ENCODE results near the gene APOB.

The APOB gene

DNA sequence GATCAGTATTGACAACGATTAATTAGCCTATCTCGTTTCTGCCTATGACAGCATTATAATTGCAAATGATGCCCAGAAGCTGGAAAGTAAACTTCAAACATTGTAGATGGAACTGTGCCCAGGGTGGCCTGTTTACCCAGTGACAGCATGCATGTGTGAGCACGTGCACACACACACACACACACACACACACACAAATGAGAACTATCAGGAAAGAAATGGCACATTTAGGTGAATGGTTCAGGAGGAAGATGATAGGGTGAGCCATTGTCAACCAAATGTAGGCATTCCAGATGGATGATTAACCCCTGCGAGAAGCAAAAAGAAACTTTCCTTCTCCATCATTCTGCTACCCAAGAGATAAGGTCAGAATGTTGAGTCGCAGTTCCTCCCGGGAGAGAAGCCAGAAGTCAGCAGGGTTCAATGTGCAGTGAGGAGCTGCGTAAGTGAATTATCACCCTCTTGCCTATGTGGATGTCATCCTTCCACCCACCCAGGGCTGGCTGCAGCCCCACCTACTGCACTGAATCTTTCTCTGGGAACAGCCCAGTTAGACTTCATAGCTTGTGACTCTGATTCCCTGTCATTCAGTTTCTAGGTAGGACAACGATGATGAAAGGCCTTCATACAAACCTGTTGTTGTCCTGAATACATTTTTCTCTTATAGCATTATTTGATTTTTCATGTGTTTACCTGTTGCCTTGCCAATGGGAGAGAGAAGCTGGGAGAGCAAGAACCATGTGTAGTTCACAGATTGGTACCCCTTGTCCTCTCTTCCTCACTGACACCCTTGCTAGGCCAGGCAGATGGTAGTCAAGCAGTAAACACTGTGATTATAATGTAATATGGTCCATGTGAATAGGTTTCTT lies 3.5 kb upstream of the APOB start:
- FAIRE-seq: no peak

DNA sequence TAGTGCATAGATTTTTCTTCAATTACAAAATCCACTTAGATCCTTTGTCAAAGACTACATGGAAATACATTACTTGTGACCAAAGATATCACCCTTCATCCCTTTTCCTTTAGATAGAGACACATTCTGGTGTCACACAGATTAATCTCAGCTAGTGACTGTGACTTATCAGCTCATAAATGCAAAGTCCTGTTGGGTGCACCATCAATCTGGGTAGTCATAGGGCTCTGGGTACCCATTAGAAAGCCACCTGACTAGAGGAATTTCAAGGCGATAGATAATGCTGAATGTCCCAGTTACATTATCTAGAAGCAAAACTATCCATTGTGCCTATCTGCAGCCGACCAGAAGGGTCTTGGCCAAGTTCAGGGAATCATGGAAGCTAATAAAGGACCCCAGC lies 2.6 kb upstream of the APOB start:
- FAIRE-seq: no peak

DNA sequence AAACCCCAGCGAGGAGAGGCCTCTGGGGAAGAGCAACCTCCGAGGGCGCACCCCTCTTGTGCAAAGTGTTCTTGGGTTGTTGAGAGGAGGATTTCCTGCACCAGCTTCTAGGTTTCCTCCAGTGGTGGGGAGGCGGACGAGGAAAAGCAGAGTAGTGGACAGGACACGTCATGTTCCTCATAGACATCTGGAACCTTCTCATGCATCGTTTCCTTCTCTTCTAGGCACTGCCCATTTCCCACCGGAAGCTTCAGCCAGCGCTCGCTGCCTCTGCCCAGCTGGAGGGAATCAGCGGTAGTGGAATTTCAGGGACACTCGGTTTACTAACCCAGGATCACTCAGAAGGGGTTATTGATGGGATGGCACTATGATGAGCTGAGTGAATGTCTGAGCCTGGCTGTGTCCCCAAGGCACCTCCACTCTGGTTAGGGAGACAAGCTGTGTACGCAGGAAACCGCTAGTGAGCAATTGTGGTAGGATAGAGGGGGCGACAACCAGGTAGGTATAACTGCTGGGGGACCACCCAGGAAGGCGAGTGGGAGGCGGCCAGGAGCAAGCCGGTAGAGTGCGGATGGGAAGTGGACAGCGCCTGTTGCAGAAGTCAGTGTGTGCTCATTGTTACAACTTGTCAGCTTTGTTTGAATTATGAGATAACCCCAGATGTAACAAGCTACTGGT lies 960 bp upstream of the APOB start:
- FAIRE-seq: no peak

DNA sequence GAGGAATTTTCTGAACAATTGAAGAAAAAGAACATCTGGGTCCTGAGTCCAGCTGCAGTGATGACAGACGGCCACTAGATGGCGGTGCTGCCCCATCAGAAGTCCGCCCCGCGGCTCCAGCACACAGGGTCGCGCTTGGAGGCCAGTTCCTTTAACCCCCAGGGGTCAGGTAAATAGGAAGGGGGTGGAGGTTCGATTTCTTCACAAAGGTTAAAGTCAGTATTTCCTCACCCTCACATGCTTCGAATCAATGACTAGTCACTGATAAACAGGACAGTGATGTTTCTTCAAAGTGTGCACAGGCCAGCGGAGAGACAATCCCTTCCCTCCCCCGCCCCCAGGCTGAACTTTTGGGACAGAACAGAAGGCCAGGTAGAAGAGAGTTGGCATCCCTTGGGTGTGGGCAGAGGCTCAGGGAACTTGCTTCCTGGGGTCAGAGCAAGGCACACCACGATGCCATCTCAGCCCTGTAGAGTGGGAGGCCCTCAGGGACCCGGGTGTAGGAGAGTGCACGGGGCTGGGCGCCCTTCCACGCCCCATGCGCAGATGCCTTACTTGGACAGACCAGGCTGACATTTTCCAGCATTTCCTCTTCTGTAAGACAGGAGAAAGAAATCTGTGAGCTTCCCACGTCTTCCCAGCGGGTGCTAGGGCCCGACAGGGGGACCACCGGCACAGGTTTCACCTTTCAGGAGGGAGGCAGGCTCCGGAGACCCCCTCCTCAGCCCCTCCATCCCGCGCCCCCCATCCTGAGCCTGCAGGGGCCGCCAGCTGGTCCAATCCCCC lies 722 bp downstream of the APOB start:
- FAIRE-seq: no peak

GRCh38 chr2:21042708-21042957 lies 1.2 kb downstream of the APOB start:
- no peak for FAIRE-seq

DNA sequence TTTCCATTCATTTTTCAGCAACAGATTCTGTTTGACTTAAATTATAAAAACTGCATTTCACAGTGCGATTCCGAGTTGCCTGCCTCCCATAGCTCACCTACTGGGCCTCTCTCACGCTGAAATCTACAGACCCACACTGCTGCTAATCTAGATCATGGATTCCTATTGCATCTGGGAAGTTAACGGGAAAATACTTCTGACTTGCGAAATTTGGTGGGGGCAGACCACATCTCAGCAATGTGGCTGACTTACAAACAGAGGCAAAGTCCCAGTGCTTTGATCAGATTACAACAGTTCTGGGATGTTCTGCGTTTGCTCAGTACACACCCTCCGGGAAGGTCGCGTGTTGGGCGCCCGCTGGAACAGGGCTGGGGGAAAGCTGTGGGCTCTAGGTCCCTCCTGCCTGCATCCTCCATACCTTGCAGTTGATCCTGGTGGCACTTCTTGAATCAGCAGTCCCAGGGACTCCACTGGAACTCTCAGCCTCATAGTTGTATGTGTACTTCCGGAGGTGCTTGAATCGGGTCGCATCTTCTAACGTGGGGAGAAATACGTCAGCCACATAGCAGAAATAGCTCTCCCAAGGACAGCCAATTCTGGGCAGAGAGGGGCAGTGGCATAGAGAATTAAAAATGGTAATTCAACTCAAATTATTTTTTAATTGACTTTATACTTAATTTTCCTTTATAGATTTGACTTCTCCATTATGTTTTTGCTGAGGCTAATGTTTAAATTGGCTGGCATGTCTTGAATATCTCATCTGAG lies 1.7 kb downstream of the APOB start:
- no peak for FAIRE-seq

- no peak for FAIRE-seq
These were observed 2.4 kb downstream of the APOB start for GRCh38 chr2:21041462-21041861.

GRCh38 chr2:21040468-21041377 lies 3.1 kb downstream of the APOB start:
- no peak for FAIRE-seq

GRCh38 chr2:21039979-21040467 lies 3.9 kb downstream of the APOB start:
- no peak for FAIRE-seq

GRCh38 chr2:21039080-21039556 lies 4.8 kb downstream of the APOB start:
- no peak for FAIRE-seq

DNA sequence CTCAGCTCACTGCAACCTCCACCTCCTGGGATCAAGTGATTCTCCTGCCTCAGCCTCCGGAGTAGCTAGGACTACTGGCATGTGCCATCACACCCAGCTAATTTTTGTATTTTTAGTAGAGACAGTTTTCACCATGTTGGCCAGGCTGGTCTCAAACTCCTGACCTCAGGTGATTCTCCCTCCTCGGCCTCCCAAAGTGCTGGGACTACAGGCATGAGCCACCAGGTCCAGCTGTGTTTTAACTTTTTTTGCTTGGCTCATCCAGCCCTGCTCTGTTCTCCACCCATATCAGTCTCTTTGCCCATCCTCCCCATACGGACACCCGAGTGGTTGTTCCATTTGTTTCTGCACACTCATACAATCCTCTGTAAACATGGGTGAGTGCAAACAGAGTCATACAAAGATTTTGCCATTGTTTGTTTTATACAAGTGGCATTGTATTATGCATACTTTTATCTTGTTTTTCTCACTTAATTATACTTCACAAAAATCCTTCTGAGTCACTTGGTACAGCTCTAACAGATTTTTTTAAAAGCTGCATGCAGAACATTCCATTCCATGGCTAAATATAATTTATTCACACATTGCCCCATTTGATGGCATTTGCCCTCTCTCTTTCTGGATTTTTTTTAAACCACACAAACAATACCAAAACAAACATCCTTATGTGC lies 5.3 kb downstream of the APOB start:
- FAIRE-seq: no peak

- no peak for FAIRE-seq
These were observed 6.2 kb downstream of the APOB start for GRCh38 chr2:21037671-21038108.

GRCh38 chr2:21036708-21037670 lies 6.9 kb downstream of the APOB start:
- FAIRE-seq: no peak

GRCh38 chr2:21035974-21036707 lies 7.7 kb downstream of the APOB start:
- FAIRE-seq: no peak

- FAIRE-seq: no peak
These were observed 8.4 kb downstream of the APOB start for GRCh38 chr2:21035282-21035973.

- no peak for FAIRE-seq
These were observed 8.9 kb downstream of the APOB start for GRCh38 chr2:21034972-21035279.

DNA sequence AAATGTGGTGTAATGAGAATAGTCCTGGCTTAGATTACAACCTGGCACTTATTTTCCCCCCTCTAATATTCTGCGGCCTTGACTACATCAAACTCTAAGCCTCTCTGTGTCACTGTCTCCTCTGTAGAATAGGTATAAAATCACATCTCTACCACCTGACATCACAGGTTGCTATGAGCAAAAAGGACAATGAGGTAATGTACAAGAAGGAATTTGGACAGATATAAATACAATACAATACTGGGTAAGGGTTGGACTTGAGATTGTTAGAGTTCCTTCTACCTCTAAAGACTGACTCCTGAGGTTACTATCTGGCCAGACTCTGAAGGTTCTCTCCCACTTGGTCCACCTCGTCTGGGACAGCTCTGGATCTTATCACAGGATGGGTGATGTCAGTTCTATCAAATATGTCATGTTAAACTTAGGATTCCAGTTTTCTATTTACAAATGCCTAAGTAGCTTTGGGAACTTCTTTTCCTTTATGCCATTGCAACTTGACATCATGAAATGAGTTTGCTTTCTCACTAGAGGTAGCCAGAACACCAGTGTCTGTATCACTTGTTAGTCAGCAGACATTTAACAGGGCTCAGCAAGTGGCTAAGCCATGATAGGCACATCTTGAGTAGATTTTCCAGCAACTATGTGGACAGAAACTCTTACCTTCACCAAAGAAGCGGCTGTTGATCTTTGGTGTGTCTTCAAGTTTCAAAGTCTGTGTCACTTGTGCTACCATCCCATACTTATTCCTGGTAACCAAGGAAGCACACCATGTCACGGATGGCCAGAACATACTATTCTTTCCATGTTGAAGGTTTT lies 9.5 kb downstream of the APOB start:
- no peak for FAIRE-seq
